Caco-2 (cell line): ENCODE measurements around the gene HMCN2. TPM values are rescaled to one million over a fixed set of nuclear protein-coding genes. Genes with fewer than 3 reads are reported as not detected.

Experiments
- BruUV-seq: library from RNA; stranded (reverse); fragments of 400-500 nt; replicated peaks from 2 replicates; lab custom pipeline; 2021; lab: Mats Ljungman, UMichigan
- CTCF ChIA-PET: fragments of 300-600 bp; sonication (Branson Sonifier 250); formaldehyde crosslinking; loops from one replicate; lab custom pipeline; 2022; ENCODE audit warnings: antibody characterized with exemption; lab: Charles Lee
- POLR2A ChIA-PET: fragments of 300-600 bp; sonication (Branson Sonifier 250); formaldehyde crosslinking; loops from one replicate; lab custom pipeline; 2022; ENCODE audit warnings: antibody characterized with exemption; lab: Charles Lee
- DNase-seq, 2 experiments: peaks; one replicate each; pipeline versions ENCODE4 v3.0.0 to v3.0.0-alpha.2; 2020 to 2022
- H3K27me3 ChIP-seq: replicated peaks from 2 replicates; pipeline ENCODE4 v1.6.0; 2011; ENCODE audit warnings: low read length; ENCODE audit not compliant: control insufficient read depth, insufficient read depth
- H3K36me3 ChIP-seq: 2 replicates; pipeline ENCODE4 v1.5.1; 2011; ENCODE audit warnings: low read length; ENCODE audit not compliant: control insufficient read depth, insufficient read depth
- H3K4me1 ChIP-seq: fragments of 250-450 bp; sonication (Bioruptor Pico); 2 replicates; pipeline ENCODE4 v1.5.1; 2020; ENCODE audit warnings: mild to moderate bottlenecking
- H3K4me3 ChIP-seq: 2 replicates; pipeline ENCODE4 v1.5.1; 2011; ENCODE audit warnings: low read depth, mild to moderate bottlenecking, control low read depth, low read length
- H3K9me3 ChIP-seq: fragments of 250-450 bp; sonication (Bioruptor Pico); 2 replicates; pipeline ENCODE4 v1.5.1; 2020; ENCODE audit warnings: mild to moderate bottlenecking, moderate library complexity
- H3K27ac Mint-ChIP-seq: one replicate; pipeline ENCODE4 v1.8.0; 2022; ENCODE audit warnings: mixed read lengths; ENCODE audit not compliant: unreplicated experiment
- H3K27me3 Mint-ChIP-seq: one replicate; pipeline ENCODE4 v1.8.0; 2022; ENCODE audit warnings: mixed read lengths; ENCODE audit not compliant: insufficient read depth, unreplicated experiment
- H3K36me3 Mint-ChIP-seq: one replicate; pipeline ENCODE4 v1.8.0; 2022; ENCODE audit warnings: mild to moderate bottlenecking, mixed read lengths; ENCODE audit not compliant: insufficient read depth, unreplicated experiment
- H3K4me1 Mint-ChIP-seq: one replicate; pipeline ENCODE4 v1.8.0; 2022; ENCODE audit warnings: low read depth, mixed read lengths; ENCODE audit not compliant: unreplicated experiment
- H3K4me3 Mint-ChIP-seq: one replicate; pipeline ENCODE4 v1.8.0; 2022; ENCODE audit warnings: mild to moderate bottlenecking, moderate library complexity, mixed read lengths; ENCODE audit not compliant: unreplicated experiment
- H3K9me3 Mint-ChIP-seq: one replicate; pipeline ENCODE4 v1.8.0; 2022; ENCODE audit warnings: mixed read lengths; ENCODE audit not compliant: unreplicated experiment
- CTCF ChIP-seq, 2 experiments: fragments of 200-600 bp in 1 of 2; IDR thresholded peaks; 1 replicate in 1 of 2; 2 replicates in 1 of 2; pipeline versions ENCODE4 v1.5.1 to v1.8.0; 2011 to 2022; ENCODE audit warnings: antibody characterized with exemption in 1 of 2, control low read depth in 1 of 2, inconsistent platforms in 1 of 2, low read depth in 1 of 2, low read length in 1 of 2, mild to moderate bottlenecking in 1 of 2, moderate library complexity in 1 of 2; ENCODE audit not compliant: insufficient read depth in 1 of 2, severe bottlenecking in 1 of 2, unreplicated experiment in 1 of 2
- intact Hi-C: fragments of 100-400 bp; cut with micrococcal nuclease; formaldehyde crosslinking; loops from one replicate; pipeline ENCODE4 v1.10.0; 2022; ENCODE audit not compliant: unreplicated experiment
- total RNA-seq: library from RNA; stranded (reverse); gene quantifications from 2 replicates; pipeline ENCODE4 v1.2.3, GENCODE V29; 2022

Gene HMCN2
- total RNA-seq, 1 experiment from 2014 or later = 0.41 TPM

DNA sequence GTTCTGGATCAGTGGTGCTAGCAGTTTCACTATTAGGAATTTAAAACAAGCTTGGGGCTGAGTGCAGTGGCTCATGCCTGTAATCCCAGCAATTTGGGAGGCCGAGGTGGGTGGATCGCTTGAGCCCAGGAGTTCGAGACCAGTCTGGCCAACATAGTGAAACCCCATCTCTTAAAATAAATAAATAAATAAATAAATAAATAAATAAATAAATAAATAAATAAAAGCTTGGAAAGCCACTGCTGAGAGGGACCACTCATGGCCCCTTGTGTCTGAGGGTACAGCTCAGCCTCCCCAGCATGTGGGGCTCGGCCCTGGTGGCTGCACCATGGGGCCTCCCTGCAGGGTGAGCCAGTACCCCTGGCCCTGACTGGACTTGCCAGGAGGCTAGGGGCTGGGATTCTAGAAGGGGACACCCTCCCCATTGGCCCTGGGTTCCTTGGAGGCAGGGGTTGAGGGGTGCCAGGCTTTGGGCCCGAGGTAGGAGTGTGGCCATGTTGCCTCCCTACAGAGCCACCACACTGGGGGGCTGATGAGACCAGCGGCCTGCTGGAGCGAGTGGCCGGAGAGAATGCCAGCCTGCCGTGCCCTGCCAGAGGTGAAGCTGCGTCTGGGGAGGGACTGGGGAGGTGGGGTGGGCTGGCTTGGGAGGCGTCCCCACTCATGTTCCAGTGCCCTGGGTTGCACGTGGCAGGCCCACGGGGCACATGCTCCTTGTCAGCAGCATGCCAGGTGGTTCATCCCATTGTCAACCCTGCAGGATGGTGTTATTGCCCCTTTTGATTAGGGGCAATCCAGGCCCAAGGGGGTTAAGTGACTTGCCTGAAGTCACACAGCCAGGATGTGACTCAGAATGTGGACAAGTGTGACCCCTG is 76.5 kb downstream of the HMCN2 start:
- H3K4me3 Mint-ChIP-seq = no peak overlapping the region
- no peaks in the 10 kb centered on the region for H3K36me3 Mint-ChIP-seq
- no peaks in the 10 kb centered on the region for H3K27me3 ChIP-seq
- ChIA-PET POLR2A (no interaction called here), CTCF (interaction anchor here (0.7 kb wide), 1 partner anchor 179 kb away, joined by 3 read pairs; no protein-coding TSS in a partner anchor)
- H3K4me3 ChIP-seq = no peak overlapping the region
- BruUV-seq = no TSS peak
- DNase-seq = no peak
- H3K4me1 ChIP-seq = no peaks in the 10 kb centered on the region
- H3K27ac Mint-ChIP-seq = no peak overlapping the region
- no peaks in the 10 kb centered on the region for H3K27me3 Mint-ChIP-seq
- no peaks in the 10 kb centered on the region for H3K4me1 Mint-ChIP-seq
- no peaks in the 10 kb centered on the region for H3K9me3 ChIP-seq
- no peaks in the 10 kb centered on the region for H3K9me3 Mint-ChIP-seq
- no peaks in the 10 kb centered on the region for H3K36me3 ChIP-seq
- no peak for TF ChIP-seq CTCF (IDR thresholded peaks at IDR 0.05; ENCODE audit: insufficient read depth in 1 of 2, low read depth in 1 of 2, low read length in 1 of 2, severe bottlenecking in 1 of 2, unreplicated experiment in 1 of 2)
- intact Hi-C loops = no loop called here

GRCh38 chr9:130342714-130343085 is 77.1 kb downstream of the HMCN2 start:
- DNase-seq = no peak
- Mint-ChIP-seq H3K4me1 (no peaks in the 10 kb centered on the region), H3K4me3 (no peak overlapping the region), H3K36me3 (no peaks in the 10 kb centered on the region), H3K9me3 (no peaks in the 10 kb centered on the region), H3K27ac (no peak overlapping the region), H3K27me3 (no peaks in the 10 kb centered on the region)
- Histone ChIP-seq H3K4me3 (no peak overlapping the region), H3K9me3 (no peaks in the 10 kb centered on the region), H3K27me3 (no peaks in the 10 kb centered on the region), H3K4me1 (no peaks in the 10 kb centered on the region), H3K36me3 (no peaks in the 10 kb centered on the region)
- TF ChIP-seq CTCF (IDR thresholded peaks at IDR 0.05; ENCODE audit: insufficient read depth in 1 of 2, low read depth in 1 of 2, low read length in 1 of 2, severe bottlenecking in 1 of 2, unreplicated experiment in 1 of 2) = no peak
- no TSS peak for BruUV-seq
- CTCF ChIA-PET = no interaction called here
- POLR2A ChIA-PET = no interaction called here
- intact Hi-C loops = loop anchor here (1.0 kb wide), 1 partner anchor 235 kb away; no protein-coding TSS in a partner anchor

GRCh38 chr9:130343445-130343918 is 77.9 kb downstream of the HMCN2 start:
- Histone ChIP-seq H3K27me3 (no peaks in the 10 kb centered on the region), H3K36me3 (no peaks in the 10 kb centered on the region), H3K9me3 (no peaks in the 10 kb centered on the region), H3K4me3 (no peak overlapping the region), H3K4me1 (no peaks in the 10 kb centered on the region)
- peak; percentile 74 to 86 for TF ChIP-seq CTCF (IDR thresholded peaks at IDR 0.05; ENCODE audit: insufficient read depth in 1 of 2, low read depth in 1 of 2, low read length in 1 of 2, severe bottlenecking in 1 of 2, unreplicated experiment in 1 of 2)
- Mint-ChIP-seq H3K36me3 (no peaks in the 10 kb centered on the region), H3K9me3 (no peaks in the 10 kb centered on the region), H3K4me1 (no peaks in the 10 kb centered on the region), H3K4me3 (no peak overlapping the region), H3K27me3 (no peaks in the 10 kb centered on the region), H3K27ac (no peak overlapping the region)
- ChIA-PET POLR2A (no interaction called here), CTCF (no interaction called here)
- DNase-seq = peak in 1 of 2 experiments; percentile 58
- BruUV-seq = no TSS peak
- intact Hi-C loops = loop anchor here (1.0 kb wide), 1 partner anchor 236 kb away; no protein-coding TSS in a partner anchor
